GM12878 (cell line): ENCODE measurements around the gene DCAF5. TPM values are rescaled to one million over a fixed set of nuclear protein-coding genes. Genes with fewer than 3 reads are reported as not detected.

Experiments
- ATAC-seq: fragments of 200-7000 bp; cut with Tn5 transposase; 3 replicates; pipeline ENCODE4 v1.9.1; 2020; ENCODE audit warnings: mild to moderate bottlenecking, moderate library complexity
- BruUV-seq: library from RNA; stranded (reverse); fragments of 400-500 nt; replicated peaks from 2 replicates; lab custom pipeline; 2021; lab: Mats Ljungman, UMichigan
- CTCF ChIA-PET: fragments of 300-600 bp; sonication (Branson Sonifier 250); formaldehyde crosslinking; extraction: SDS; loops from one replicate; lab custom pipeline; 2021; ENCODE audit warnings: inconsistent platforms; lab: Yijun Ruan, JAX
- POLR2A ChIA-PET: fragments of 350-600 bp; formaldehyde crosslinking; extraction: SDS; loops from one replicate; lab custom pipeline; 2021; ENCODE audit warnings: inconsistent platforms; lab: Charles Lee
- RAD21 ChIA-PET: fragments of 300-600 bp; sonication (Branson Sonifier 250); formaldehyde crosslinking; loops from one replicate; lab custom pipeline; 2023; ENCODE audit warnings: antibody characterized with exemption; ENCODE audit not compliant: unreplicated experiment; lab: Charles Lee
- SMC1A ChIA-PET: fragments of 300-600 bp; sonication (Branson Sonifier 250); formaldehyde crosslinking; loops from one replicate; lab custom pipeline; 2023; ENCODE audit not compliant: unreplicated experiment, uncharacterized antibody; lab: Charles Lee
- DNase-seq: peaks from one replicate; pipeline ENCODE4 v3.0.0-alpha.2; 2011; ENCODE audit warnings: low read depth, low spot score
- FAIRE-seq: peaks from 3 replicates; lab custom pipeline; 2011; peaks lifted over from hg19 to GRCh38; lab: Jason Lieb, UNC
- H2AFZ ChIP-seq: 2 replicates; pipeline ENCODE4 v1.6.0; 2011; ENCODE audit warnings: low read depth, low read length, control low read depth; ENCODE audit not compliant: control insufficient read depth
- H3K27ac ChIP-seq: 2 replicates; pipeline ENCODE4 v1.5.1; 2011; ENCODE audit warnings: control low read depth; ENCODE audit not compliant: control insufficient read depth, insufficient read depth
- H3K27me3 ChIP-seq, 2 experiments: replicated peaks in 1 of 2; 2 replicates each; pipeline versions ENCODE4 v1.6.0 to v1.6.1; 2011; ENCODE audit warnings: low read length in 1 of 2; ENCODE audit not compliant: control insufficient read depth in 2 of 2, insufficient read depth in 2 of 2
- H3K36me3 ChIP-seq, 2 experiments: 2 replicates each; pipeline ENCODE4 v1.5.1; 2011; ENCODE audit warnings: low read length in 1 of 2; ENCODE audit not compliant: control insufficient read depth in 2 of 2, insufficient read depth in 2 of 2
- H3K4me1 ChIP-seq: 2 replicates; pipeline ENCODE4 v1.6.1; 2011; ENCODE audit warnings: mild to moderate bottlenecking, low read length, moderate library complexity, mixed read lengths; ENCODE audit not compliant: control insufficient read depth, insufficient read depth
- H3K4me2 ChIP-seq: 2 replicates; pipeline ENCODE4 v1.6.0; 2011; ENCODE audit warnings: control low read depth; ENCODE audit not compliant: control insufficient read depth, insufficient read depth
- H3K4me3 ChIP-seq: fragments of 200-600 bp; sonication (generic); 2 replicates; pipeline ENCODE4 v1.5.1; 2016
- H3K79me2 ChIP-seq: 2 replicates; pipeline ENCODE4 v1.6.0; 2011; ENCODE audit warnings: low read length; ENCODE audit not compliant: control insufficient read depth, insufficient read depth
- H3K9ac ChIP-seq: 2 replicates; pipeline ENCODE4 v1.8.0; 2011; ENCODE audit warnings: low read length, control low read depth, mixed read lengths; ENCODE audit not compliant: control insufficient read depth, insufficient read depth
- H3K9me3 ChIP-seq: replicated peaks from 3 replicates; pipeline ENCODE4 v1.5.1; 2011; ENCODE audit warnings: mild to moderate bottlenecking, low read length; ENCODE audit not compliant: control insufficient read depth, insufficient read depth
- H4K20me1 ChIP-seq: 2 replicates; pipeline ENCODE4 v1.6.0; 2011; ENCODE audit not compliant: control insufficient read depth, insufficient read depth
- BCL11A ChIP-seq: IDR thresholded peaks from 2 replicates; pipeline ENCODE4 v1.6.1; 2011; ENCODE audit warnings: low read depth, low read length
- BHLHE40 ChIP-seq, 2 experiments: fragments of 450-650 bp in 1 of 2; IDR thresholded peaks; 2 replicates each; pipeline ENCODE4 v1.6.1; 2011 to 2017; ENCODE audit warnings: low read depth in 2 of 2, borderline replicate concordance in 1 of 2, improper control_type of control experiment in 1 of 2, low read length in 1 of 2, mild to moderate bottlenecking in 1 of 2
- CHD4 ChIP-seq: fragments of 200-600 bp; sonication (generic); IDR thresholded peaks from 2 replicates; pipeline ENCODE4 v1.6.1; 2016; ENCODE audit warnings: mild to moderate bottlenecking
- CREB1 ChIP-seq: IDR thresholded peaks from 2 replicates; pipeline ENCODE4 v1.6.1; 2012; ENCODE audit warnings: low read depth, mild to moderate bottlenecking, inconsistent platforms
- FOS ChIP-seq: IDR thresholded peaks from 3 replicates; pipeline ENCODE4 v1.6.1; 2011; ENCODE audit warnings: borderline replicate concordance; ENCODE audit not compliant: insufficient read length; ENCODE audit errors: extremely low read depth
- FOXK2 ChIP-seq: fragments of 450-650 bp; IDR thresholded peaks from 2 replicates; pipeline ENCODE4 v1.6.1; 2017; ENCODE audit warnings: mild to moderate bottlenecking, moderate library complexity
- GATAD2B ChIP-seq: fragments of 450-650 bp; conservative IDR thresholded peaks from 2 replicates; pipeline ENCODE4 v1.6.1; 2017; ENCODE audit warnings: low read depth, mild to moderate bottlenecking, moderate library complexity
- MYB ChIP-seq: fragments of 150-350 bp; IDR thresholded peaks from 2 replicates; pipeline ENCODE4 v1.6.1; 2014; ENCODE audit warnings: mild to moderate bottlenecking, low read depth, low read length, borderline replicate concordance
- NFYB ChIP-seq: IDR thresholded peaks from 2 replicates; pipeline ENCODE4 v1.6.1; 2011; ENCODE audit warnings: low read depth, mild to moderate bottlenecking, low read length, improper control_type of control experiment, moderate library complexity; ENCODE audit not compliant: insufficient read depth
- NR2F1 ChIP-seq: fragments of 450-650 bp; conservative IDR thresholded peaks from 2 replicates; pipeline ENCODE4 v1.6.1; 2017; ENCODE audit warnings: mild to moderate bottlenecking
- NRF1 ChIP-seq: conservative IDR thresholded peaks from 2 replicates; pipeline ENCODE4 v1.6.1; 2011; ENCODE audit warnings: mild to moderate bottlenecking, low read depth, low read length, improper control_type of control experiment
- SMC3 ChIP-seq: IDR thresholded peaks from 2 replicates; pipeline ENCODE4 v1.6.1; 2011; ENCODE audit warnings: low read length, improper control_type of control experiment, borderline replicate concordance
- SP1 ChIP-seq: IDR thresholded peaks from one replicate; pipeline ENCODE4 v1.6.1; 2011; ENCODE audit warnings: low read depth, low read length
- TBL1XR1 ChIP-seq: IDR thresholded peaks from 2 replicates; pipeline ENCODE4 v1.6.1; 2012; ENCODE audit warnings: low read depth, low read length, improper control_type of control experiment
- ZNF622 ChIP-seq: fragments of 450-650 bp; IDR thresholded peaks from 2 replicates; pipeline ENCODE4 v1.6.1; 2017; ENCODE audit warnings: mild to moderate bottlenecking, inconsistent platforms
- WGBS: methylation state at CpG from one replicate; pipeline ENCODE4 v1.1.6; 2016; ENCODE audit warnings: low lambda C conversion rate; ENCODE audit not compliant: insufficient replicate concordance, insufficient coverage; ENCODE audit errors: missing lambda C conversion rate; 5-methylcytosine and 5-hydroxymethylcytosine counted together
- in situ Hi-C: fragments of 300-500 bp; cut with MboI; formaldehyde crosslinking; loops from 9 replicates; pipeline ENCODE4 v1.14.3; 2018; ENCODE audit warnings: mixed read lengths
- intact Hi-C: fragments of 100-400 bp; cut with micrococcal nuclease; formaldehyde crosslinking; loops from one replicate; pipeline ENCODE4 v1.14.2; 2022; ENCODE audit not compliant: unreplicated experiment
- polyA plus RNA-seq, 11 experiments: library from polyadenylated mRNA; depleted of rRNA in 4 of 11; unstranded in 6 of 11; stranded (reverse) in 5 of 11; fragments of >200 nt; fragmentation: Nextera tagmentation in 4 of 11; fragmentation: Illumina TruSeq in 1 of 11; extraction: Ambion mirVana in 4 of 11; extraction: Trizol in 1 of 11; gene quantifications; 1 replicate in 1 of 11; 2 replicates in 10 of 11; pipeline versions ENCODE4 v1.2.1 to v1.2.3, GENCODE V29; 2011 to 2016; ENCODE audit warnings: inconsistent platforms in 2 of 11, missing spikeins in 2 of 11, low read depth in 1 of 11
- total RNA-seq, 4 experiments: library from RNA; depleted of rRNA in 3 of 4; stranded (reverse); fragments of >200 nt in 3 of 4; fragmentation: Illumina TruSeq in 1 of 4; extraction: Trizol in 1 of 4; gene quantifications; 2 replicates each; pipeline versions ENCODE4 v1.2.1 to v1.2.3, GENCODE V29; 2013 to 2021
- TF ChIP-seq, protein P1 (sequence below): fragments of 450-650 bp; formaldehyde crosslinking; IDR thresholded peaks from 2 replicates; pipeline ENCODE4 v1.4.0; 2022; ENCODE audit warnings: mild to moderate bottlenecking, moderate library complexity
- TF ChIP-seq, protein P2 (sequence below): fragments of 450-650 bp; IDR thresholded peaks from 2 replicates; pipeline ENCODE4 v1.6.1; 2017; ENCODE audit warnings: borderline replicate concordance
- TF ChIP-seq, protein P3 (sequence below): fragments of 450-650 bp; IDR thresholded peaks from 2 replicates; pipeline ENCODE4 v1.6.1; 2016; ENCODE audit warnings: mild to moderate bottlenecking, moderate library complexity, borderline replicate concordance

The DCAF5 gene
- total and polyA plus RNA-seq, 10 of the 15 experiments (the other 5 are each of a cell fraction or from before 2014, with no cell fraction given), result 6.8 to 38.1 (median 19.1) TPM

DNA sequence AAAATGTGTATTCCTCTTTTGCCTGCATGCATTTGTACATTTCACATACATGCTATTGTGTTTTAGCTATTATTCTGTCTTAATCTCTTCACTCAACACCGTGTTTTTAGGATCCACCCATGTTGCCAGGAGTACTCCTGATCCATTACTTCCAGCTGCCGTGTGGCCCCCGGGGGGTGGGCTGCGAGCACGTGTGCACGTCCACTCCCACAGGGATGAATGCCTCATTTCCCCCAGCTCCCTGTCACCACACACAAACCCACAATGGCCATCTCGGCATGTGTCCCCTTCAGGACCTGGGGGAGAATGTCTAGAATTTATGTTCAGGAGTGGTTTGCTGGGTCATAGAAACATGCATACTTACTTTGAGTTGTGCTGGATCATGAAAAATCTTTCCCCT is 111.1 kb downstream of the DCAF5 start:
- BruUV-seq, result no TSS peak
- TF ChIP-seq GATAD2B (no peak), TBL1XR1 (no peak), BHLHE40 (IDR thresholded peaks at IDR 0.05; ENCODE audit: borderline replicate concordance in 1 of 2, low read depth in 2 of 2, low read length in 1 of 2) (no peak), BCL11A (no peak), CREB1 (no peak), SP1 (no peak), SMC3 (no peak), FOXK2 (no peak), MYB (no peak), NR2F1 (no peak), ZNF622 (no peak), NFYB (no peak), NRF1 (no peak), CHD4 (no peak), FOS (no peak)
- TF ChIP-seq, protein P1, sequence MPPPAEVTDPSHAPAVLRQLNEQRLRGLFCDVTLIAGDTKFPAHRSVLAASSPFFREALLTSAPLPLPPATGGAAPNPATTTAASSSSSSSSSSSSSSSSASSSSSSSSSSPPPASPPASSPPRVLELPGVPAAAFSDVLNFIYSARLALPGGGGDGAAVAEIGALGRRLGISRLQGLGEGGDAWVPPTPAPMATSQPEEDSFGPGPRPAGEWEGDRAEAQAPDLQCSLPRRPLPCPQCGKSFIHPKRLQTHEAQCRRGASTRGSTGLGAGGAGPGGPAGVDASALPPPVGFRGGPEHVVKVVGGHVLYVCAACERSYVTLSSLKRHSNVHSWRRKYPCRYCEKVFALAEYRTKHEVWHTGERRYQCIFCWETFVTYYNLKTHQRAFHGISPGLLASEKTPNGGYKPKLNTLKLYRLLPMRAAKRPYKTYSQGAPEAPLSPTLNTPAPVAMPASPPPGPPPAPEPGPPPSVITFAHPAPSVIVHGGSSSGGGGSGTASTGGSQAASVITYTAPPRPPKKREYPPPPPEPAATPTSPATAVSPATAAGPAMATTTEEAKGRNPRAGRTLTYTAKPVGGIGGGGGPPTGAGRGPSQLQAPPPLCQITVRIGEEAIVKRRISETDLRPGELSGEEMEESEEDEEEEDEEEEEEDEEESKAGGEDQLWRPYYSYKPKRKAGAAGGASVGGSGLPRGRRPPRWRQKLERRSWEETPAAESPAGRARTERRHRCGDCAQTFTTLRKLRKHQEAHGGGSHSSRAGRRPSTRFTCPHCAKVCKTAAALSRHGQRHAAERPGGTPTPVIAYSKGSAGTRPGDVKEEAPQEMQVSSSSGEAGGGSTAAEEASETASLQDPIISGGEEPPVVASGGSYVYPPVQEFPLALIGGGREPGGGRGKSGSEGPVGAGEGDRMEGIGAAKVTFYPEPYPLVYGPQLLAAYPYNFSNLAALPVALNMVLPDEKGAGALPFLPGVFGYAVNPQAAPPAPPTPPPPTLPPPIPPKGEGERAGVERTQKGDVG (CRISPR knock-in tag), result no peak
- TF ChIP-seq, protein P2, sequence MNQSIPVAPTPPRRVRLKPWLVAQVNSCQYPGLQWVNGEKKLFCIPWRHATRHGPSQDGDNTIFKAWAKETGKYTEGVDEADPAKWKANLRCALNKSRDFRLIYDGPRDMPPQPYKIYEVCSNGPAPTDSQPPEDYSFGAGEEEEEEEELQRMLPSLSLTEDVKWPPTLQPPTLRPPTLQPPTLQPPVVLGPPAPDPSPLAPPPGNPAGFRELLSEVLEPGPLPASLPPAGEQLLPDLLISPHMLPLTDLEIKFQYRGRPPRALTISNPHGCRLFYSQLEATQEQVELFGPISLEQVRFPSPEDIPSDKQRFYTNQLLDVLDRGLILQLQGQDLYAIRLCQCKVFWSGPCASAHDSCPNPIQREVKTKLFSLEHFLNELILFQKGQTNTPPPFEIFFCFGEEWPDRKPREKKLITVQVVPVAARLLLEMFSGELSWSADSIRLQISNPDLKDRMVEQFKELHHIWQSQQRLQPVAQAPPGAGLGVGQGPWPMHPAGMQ, result no peak
- TF ChIP-seq, protein P3, sequence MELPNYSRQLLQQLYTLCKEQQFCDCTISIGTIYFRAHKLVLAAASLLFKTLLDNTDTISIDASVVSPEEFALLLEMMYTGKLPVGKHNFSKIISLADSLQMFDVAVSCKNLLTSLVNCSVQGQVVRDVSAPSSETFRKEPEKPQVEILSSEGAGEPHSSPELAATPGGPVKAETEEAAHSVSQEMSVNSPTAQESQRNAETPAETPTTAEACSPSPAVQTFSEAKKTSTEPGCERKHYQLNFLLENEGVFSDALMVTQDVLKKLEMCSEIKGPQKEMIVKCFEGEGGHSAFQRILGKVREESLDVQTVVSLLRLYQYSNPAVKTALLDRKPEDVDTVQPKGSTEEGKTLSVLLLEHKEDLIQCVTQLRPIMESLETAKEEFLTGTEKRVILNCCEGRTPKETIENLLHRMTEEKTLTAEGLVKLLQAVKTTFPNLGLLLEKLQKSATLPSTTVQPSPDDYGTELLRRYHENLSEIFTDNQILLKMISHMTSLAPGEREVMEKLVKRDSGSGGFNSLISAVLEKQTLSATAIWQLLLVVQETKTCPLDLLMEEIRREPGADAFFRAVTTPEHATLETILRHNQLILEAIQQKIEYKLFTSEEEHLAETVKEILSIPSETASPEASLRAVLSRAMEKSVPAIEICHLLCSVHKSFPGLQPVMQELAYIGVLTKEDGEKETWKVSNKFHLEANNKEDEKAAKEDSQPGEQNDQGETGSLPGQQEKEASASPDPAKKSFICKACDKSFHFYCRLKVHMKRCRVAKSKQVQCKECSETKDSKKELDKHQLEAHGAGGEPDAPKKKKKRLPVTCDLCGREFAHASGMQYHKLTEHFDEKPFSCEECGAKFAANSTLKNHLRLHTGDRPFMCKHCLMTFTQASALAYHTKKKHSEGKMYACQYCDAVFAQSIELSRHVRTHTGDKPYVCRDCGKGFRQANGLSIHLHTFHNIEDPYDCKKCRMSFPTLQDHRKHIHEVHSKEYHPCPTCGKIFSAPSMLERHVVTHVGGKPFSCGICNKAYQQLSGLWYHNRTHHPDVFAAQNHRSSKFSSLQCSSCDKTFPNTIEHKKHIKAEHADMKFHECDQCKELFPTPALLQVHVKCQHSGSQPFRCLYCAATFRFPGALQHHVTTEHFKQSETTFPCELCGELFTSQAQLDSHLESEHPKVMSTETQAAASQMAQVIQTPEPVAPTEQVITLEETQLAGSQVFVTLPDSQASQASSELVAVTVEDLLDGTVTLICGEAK, result no peak

More for the DNA sequence above, 111.1 kb downstream of the DCAF5 start:
- 36% methylated on average over 7 of the region's 7 CpGs for WGBS
- no peaks in the 10 kb centered on the region for H3K36me3 ChIP-seq
- H3K9ac ChIP-seq, result no peak overlapping the region
- intact Hi-C loops, result no loop called here
- no peaks in the 10 kb centered on the region for H3K9me3 ChIP-seq
- no peaks in the 10 kb centered on the region for H3K79me2 ChIP-seq
- ChIA-PET SMC1A (no interaction called here), CTCF (interaction anchor here (0.6 kb wide), 1 partner anchor 130 kb away, joined by 3 read pairs; no protein-coding TSS in a partner anchor), POLR2A (interaction anchor here (0.6 kb wide), 1 partner anchor 110 kb away, joined by 3 read pairs; no protein-coding TSS in a partner anchor), RAD21 (no interaction called here)
- in situ Hi-C loops, result no loop called here
- H3K27ac ChIP-seq, result no peak overlapping the region
- no peaks in the 10 kb centered on the region for H3K4me1 ChIP-seq
- ATAC-seq, result no peak
- peaks cover 1 to 7% of the 10 kb centered on the region in 2 experiments; a peak in 3 of 4 replicates for H3K27me3 ChIP-seq
- H3K4me3 ChIP-seq, result no peak overlapping the region
- FAIRE-seq, result no peak
- DNase-seq, result no peak
- H4K20me1 ChIP-seq, result no peaks in the 10 kb centered on the region
- H2AFZ ChIP-seq, result no peak overlapping the region
- H3K4me2 ChIP-seq, result no peak overlapping the region
